ENCODE measurements around the gene FHIP1B.

Gene FHIP1B

DNA sequence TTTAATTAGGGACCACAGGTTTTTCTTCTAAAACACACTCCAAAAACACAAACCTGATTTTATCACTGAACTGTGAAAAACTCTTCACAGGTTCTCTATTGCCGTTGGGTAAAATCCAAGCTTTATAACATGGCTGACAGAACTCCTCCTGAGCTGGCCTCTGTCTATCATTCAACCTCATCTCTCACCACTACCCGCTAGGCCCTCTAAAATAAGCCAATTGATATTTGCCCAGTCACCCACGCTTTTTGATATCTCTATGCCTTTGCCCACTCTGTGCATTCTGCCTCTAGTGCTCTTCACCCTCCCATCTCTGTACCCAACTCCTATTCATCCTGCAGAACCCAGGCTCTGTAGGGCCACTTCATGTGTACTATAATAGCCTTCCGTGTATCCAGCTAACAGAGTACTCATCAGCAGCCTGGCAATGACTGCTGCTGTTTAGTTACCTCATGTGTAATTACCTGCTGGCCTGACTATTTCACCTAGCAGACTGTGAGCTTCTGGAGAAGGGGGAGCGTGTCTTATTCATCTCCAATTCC is 3.4 kb upstream of the FHIP1B start:
- no peak for DNase-seq

GRCh38 chr11:6237266-6237665 is 2.8 kb upstream of the FHIP1B start:
- no peak for DNase-seq

DNA sequence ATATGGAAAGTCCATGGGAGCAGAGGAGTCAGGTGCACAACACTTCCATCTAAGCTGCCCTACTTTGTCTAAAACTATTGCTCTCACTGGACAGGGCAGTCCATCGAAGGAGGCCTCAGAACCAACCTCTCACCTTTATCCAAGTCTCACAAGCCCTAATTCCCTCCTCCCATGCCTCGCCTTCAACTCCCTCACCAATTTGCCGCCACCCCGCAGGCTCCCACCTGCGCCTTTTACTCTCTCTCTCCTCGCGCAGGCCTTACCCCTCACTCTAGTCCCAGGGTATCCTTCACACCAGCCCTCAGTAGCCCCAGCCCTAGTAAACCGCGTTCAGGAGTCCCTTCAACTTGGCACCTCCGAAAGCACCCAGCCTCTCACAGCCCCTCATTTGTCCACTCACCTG is 451 bp downstream of the FHIP1B start:
- DNase-seq, result no peak

DNA sequence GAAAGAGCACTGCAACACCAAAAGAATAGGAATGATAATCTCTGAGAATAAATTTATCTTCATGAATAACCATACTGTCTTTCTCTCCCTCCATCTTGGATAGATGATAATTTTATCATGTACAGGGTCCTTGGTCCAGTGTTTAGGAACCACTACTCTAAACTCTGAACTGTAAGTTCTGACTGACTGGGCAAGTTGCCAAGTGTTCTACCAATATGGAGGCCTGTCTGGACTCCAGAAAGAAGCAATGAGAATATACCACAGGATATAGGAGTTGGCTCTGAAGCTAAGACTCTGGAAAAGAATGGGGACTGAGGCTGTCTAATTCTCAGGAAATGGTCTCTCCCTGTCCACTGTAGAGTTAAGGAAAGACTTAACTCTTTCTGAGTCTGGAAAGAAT is 1.5 kb downstream of the FHIP1B start:
- DNase-seq, result no peak

- DNase-seq, result no peak
Observed at GRCh38 chr11:6229911-6230310, 4.5 kb downstream of the FHIP1B start.

DNA sequence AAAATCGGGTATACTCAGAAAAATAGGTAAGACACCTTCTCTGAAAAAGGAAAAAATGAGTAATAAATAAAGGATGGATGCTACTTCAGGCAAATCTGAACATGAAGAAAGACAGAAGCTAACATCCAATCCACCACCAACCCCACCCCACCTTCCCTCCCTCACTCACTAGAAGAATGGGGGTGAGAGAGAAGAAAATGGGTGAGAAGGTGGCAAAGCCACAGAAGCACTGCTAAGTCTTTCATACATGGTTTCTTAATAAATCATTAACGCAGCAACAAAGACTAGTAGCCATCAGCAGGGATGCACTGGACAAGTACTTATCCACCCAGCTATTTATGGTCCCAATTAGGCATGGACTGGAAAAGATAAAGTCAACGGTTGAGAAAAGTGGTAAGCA is 5.9 kb downstream of the FHIP1B start:
- DNase-seq, result no peak

DNA sequence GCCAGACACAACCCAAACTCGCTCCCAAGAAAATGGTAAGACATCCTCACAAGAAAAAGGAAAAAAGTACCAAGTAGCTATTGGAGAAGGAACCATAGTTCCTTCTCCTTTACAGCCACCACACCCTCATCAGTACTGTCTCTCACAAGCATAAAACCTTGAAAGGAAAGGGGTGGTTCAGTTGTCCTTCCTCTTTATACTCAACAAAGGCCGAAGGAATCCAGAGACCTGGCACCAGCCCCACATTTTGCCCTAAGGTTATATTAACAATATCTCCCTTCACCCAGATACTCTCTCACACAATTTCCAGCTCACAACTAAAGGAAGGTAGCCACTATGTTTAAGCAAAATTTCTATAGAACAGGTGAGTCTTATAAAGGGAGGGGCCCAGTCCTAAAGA is 8.5 kb downstream of the FHIP1B start:
- no peak for DNase-seq

GRCh38 chr11:6225024-6225423 is 9.4 kb downstream of the FHIP1B start:
- no peak for DNase-seq

DNA sequence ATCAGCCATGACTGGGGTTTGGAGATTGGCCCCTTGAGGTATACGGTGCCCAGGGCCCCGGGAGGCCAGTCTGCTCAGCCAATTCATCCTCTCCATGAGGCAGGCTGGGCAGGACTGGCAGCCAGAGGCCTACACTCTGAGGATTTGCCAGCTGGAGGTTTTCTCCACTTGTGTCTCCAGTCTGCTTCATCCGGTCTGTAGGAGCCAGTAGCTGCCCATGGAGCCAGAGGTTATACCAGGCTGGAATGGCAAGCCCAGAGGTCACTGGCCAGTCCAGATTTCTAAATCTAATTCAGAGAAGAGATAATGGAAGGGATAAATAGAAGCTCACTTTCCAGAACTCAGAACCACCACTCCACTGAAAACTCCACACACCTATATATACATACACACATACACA is 10.0 kb downstream of the FHIP1B start:
- DNase-seq, result no peak

DNA sequence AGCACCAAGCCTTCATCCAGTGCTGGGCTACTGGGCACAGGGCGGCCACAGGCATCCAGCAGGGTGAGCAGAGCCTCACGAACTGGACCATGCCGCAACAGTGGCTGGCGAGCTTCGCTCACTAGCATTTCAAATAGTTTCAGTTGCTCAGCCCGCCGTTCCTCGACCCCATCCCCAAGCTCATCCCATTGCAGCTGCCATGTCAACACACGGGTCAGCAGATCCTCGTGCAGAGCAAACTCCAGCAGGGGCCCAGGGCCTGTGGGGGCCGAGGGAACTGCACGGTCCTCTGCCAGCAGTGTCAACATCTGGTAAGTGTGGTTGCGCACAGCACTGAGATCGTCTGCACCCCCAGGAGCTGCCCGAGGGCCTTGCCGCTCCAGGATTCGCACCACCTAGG is 10.6 kb downstream of the FHIP1B start:
- DNase-seq, result no peak

- no peak for DNase-seq
Observed at GRCh38 chr11:6219359-6219758, 15.1 kb downstream of the FHIP1B start.

DNA sequence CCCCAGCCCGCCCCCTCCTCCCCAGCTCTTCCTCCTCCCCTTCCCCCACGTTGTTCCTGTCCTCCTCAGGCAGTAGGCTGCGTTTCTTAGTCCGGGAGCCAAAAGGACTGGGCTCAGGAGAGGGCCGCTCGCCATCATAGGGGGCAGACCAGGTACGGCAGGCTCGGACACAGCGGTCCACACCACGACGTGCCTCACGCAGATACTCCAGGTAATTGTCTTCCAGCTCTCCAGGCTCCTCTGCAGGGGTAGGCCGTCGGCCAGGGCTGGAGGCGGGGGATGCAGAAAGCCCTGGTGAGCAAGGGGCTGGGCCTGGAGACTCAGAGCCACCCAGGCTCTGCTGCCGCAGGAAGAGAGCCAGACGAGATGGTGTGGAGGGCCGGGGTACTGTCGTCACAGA is 16.7 kb downstream of the FHIP1B start:
- no peak for DNase-seq

DNA sequence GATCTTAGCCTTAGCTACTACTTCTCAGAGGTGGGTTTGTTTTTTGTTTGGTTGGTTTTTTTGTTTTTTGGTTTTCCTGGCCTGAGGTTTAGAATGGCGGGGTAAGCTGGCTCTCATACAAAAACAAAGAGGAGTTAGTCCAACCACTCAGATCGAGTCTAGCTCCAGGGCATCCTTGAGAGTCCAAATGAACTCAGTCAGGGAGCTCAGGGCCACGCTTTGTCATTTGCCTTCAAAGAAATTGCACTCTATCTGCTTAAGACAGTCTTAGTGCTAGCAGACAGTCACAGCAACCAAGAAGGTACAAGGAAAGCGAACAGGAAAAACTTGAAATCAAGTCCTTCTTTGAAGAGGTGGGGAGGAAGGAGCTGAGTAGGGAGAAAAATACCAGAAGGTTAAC is 17.9 kb downstream of the FHIP1B start:
- no peak for DNase-seq

DNA sequence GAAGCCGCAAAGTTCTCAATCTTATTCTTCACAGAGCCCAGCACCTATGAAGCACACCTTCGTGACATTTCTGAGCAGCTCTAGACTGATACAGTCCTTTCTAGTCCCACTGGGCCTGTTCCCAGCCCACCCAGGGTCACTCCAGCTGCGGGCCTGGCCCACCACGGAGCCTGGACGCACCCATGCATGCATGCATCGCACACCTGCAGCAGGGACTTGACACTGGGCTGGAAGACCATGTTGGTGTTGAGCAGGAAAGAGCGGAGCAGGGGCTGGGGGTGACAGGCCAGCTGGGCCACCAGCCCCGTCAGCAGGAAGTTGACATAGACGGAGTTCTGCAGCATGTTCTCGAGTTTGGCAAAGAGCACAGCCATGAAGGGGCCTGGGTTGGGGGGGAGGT is 19.9 kb downstream of the FHIP1B start:
- no peak for DNase-seq

DNA sequence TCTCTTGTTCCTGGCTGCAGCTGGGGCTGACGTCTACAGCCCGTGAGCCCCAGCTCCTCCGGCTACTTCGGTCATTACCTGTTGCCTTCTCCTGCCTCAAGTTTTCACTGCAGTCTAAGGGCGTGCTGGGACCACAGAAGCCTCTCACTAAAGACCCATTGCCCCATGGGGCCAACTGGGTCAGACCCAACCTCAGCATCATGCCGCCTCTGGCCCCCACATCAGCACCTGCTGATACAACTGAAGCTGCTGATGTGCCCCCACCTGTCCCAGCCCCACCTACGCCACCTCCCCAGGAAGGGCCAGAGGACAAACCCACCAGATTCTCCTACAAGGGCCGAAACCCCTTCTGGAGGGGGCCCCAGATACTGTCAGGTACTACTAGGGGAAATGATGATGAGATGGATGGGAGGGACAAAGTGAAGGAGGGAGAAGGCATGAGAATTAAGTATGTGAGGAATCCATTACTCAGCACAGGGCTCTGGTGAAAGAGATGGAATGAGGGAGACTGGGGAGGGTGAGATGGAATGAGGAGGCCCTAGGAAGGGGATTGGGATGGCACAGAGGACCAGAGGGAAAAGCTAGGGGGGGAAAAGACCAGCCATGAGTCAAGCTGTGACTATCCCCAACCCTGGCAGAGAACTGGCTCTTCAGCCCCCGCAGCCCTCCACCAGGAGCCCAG is 24.0 kb downstream of the FHIP1B start:
- no peak for DNase-seq

DNA sequence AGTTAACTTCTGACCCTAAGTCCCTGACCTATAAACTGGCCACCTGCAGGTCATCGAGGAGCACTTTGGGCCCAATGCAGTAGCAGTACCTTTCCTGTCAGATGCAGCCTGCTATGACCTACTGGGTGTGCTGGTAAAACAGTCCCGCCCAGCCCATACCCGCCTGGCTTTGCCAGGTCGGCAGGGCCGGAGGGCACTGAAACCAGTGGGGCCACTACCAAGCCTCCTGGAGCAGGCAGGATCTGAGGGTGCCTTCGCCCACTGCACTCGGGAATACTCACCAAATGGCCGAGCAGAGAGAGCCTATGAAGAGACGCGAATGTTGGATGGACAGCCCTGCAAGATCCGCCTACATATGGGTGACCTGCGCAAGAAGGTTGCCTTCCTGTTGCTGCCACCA is 24.6 kb downstream of the FHIP1B start:
- no peak for DNase-seq

- DNase-seq, result no peak
Observed at GRCh38 chr11:6206456-6207180, 27.8 kb downstream of the FHIP1B start.

GRCh38 chr11:6205366-6205765 is 29.1 kb downstream of the FHIP1B start, which contains the start of gene C11orf42:
Gene C11orf42, plus strand, starts transcription at chr11:6205557. Its CDS starts 59 bp downstream, at chr11:6205616.
- no peak for DNase-seq

DNA sequence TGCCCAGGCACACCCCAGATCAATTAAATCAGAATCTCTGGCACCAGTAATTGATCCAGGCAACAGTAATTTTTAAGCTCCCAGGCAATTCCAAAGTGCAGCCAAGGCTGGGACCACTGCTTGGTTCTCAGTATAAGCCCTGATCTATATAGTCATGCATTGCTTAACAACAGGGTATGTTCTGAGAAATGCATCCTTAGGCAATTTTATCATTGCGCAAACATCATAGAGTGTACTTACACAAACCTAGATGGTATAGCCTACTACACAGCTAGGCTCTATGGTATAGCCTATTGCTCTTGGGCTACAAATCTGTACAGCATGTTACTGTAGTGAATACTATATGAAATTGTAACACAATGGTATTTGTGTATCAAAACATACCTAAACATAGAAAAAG is 29.7 kb downstream of the FHIP1B start:
- no peak for DNase-seq

- no peak for DNase-seq
Observed at GRCh38 chr11:6203327-6203726, 31.1 kb downstream of the FHIP1B start.

DNA sequence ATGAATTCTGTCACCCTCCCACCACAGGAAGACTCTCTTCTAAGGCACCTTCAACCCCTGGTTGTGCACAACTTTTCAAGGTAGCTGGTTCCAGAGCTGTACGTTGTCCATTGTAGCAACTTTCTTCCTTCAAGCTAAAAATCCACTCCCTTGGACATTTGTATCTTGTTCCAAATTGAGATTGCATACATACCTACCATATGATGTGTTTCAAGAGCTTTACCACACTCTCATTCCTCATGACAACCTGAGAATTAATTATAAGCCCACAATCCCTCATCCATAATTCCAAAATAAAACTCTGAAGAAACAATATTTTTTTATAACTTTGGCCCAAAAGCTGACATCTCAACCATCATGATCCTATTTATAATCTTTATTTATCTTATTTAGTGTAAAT is 32.4 kb downstream of the FHIP1B start:
- no peak for DNase-seq

DNA sequence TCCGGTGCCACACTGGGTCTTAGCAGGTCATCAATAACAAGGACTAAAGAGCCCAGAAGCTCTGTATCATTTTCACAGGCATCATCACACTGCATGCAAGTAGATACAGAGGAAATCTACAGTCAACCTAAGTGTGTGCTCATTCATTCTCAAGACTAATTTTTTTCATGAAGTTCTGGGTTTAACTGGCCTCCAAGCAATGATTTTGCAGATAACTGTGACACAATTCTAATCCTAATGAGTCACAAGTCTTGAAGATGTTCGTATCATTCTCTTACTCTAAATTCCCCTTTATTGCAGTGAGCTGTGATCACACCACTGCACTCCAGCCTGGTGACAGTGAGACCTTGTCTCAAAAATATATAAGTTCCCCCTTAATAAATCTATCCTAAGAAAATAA is 33.0 kb downstream of the FHIP1B start:
- no peak for DNase-seq

DNA sequence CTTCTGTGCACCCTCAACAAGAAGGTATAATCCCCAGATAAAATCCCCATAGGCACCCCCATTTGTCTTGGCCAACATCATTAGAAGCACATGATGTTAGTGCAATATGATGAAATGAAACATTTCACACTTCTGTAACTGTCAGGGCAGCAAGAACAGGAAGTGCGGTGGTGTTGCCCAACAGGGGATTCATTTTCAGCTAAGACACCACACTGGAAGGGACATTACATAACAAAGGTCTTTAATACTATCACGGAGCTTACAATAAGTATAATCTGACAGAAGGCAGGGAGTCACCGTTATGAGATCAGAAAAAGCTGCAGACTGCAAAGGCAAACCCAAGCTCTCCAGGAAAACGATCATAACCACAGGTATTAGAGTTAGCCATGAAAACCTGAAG is 33.5 kb downstream of the FHIP1B start:
- DNase-seq, result no peak

GRCh38 chr11:6199174-6199810 is 35.1 kb downstream of the FHIP1B start, which contains the start of gene OR52W1:
Gene OR52W1, plus strand, starts transcription at chr11:6199224. Its CDS starts 0 bp downstream, at chr11:6199224.
- no peak for DNase-seq

Data from stimulated activated naive CD4-positive, alpha-beta T cell treated with Interleukin-2 at 50 U/mL for 16 hours (primary cell).